GM23338 (cell line): Measurements from ENCODE around the gene RAD1.

Experiments used
- CREB1 ChIP-seq: fragments of 250-450 bp; sonication (Bioruptor Pico); IDR thresholded peaks from 2 replicates; pipeline ENCODE4 v1.5.0; 2020; ENCODE audit warnings: low read depth, mild to moderate bottlenecking, moderate library complexity
- EZH2 ChIP-seq: fragments of 200-600 bp; sonication (generic); IDR thresholded peaks from one replicate; pipeline ENCODE4 v1.8.0; 2017; ENCODE audit warnings: antibody characterized with exemption, mild to moderate bottlenecking, low read depth; ENCODE audit not compliant: unreplicated experiment
- EZH2phosphoT487 ChIP-seq: fragments of 200-600 bp; sonication (generic); IDR thresholded peaks from one replicate; pipeline ENCODE4 v1.8.1; 2018; ENCODE audit warnings: antibody characterized with exemption; ENCODE audit not compliant: unreplicated experiment
- JUNB ChIP-seq: IDR thresholded peaks from one replicate; pipeline ENCODE4 v1.6.1; 2016; ENCODE audit warnings: antibody characterized with exemption; ENCODE audit not compliant: unreplicated experiment
- NANOG ChIP-seq: IDR thresholded peaks from 2 replicates; pipeline ENCODE4 v1.6.1; 2016; ENCODE audit warnings: antibody characterized with exemption, borderline replicate concordance
- POLR2AphosphoS5 ChIP-seq: IDR thresholded peaks from 2 replicates; pipeline ENCODE4 v1.6.1; 2016; ENCODE audit warnings: antibody characterized with exemption, low read depth
- REST ChIP-seq: IDR thresholded peaks from one replicate; pipeline ENCODE4 v1.6.1; 2018; ENCODE audit warnings: antibody characterized with exemption; ENCODE audit not compliant: unreplicated experiment
- STAT1 ChIP-seq: IDR thresholded peaks from one replicate; pipeline ENCODE4 v1.6.1; 2016; ENCODE audit warnings: antibody characterized with exemption; ENCODE audit not compliant: unreplicated experiment
- ZNF114 ChIP-seq: fragments of 250-450 bp; sonication (Bioruptor Pico); IDR thresholded peaks from 2 replicates; pipeline ENCODE4 v1.5.0; 2020; ENCODE audit warnings: mild to moderate bottlenecking, moderate library complexity
- ZNF331 ChIP-seq: fragments of 250-450 bp; sonication (Bioruptor Pico); IDR thresholded peaks from 2 replicates; pipeline ENCODE4 v1.5.0; 2020; ENCODE audit warnings: low read depth, mild to moderate bottlenecking, moderate library complexity
- TF ChIP-seq, protein P1 (sequence below), 2 experiments: fragments of 200-600 bp in 1 of 2; sonication (generic) in 1 of 2; conservative IDR thresholded peaks; 2 replicates each; pipeline versions ENCODE4 v1.5.1 to v1.6.1; 2016 to 2017; ENCODE audit warnings: antibody characterized with exemption in 2 of 2, low read depth in 2 of 2, mild to moderate bottlenecking in 2 of 2, moderate library complexity in 1 of 2

GRCh38 chr5:34929720-34930461 is 14.6 kb upstream of the RAD1 start:
- TF ChIP-seq, protein P1, sequence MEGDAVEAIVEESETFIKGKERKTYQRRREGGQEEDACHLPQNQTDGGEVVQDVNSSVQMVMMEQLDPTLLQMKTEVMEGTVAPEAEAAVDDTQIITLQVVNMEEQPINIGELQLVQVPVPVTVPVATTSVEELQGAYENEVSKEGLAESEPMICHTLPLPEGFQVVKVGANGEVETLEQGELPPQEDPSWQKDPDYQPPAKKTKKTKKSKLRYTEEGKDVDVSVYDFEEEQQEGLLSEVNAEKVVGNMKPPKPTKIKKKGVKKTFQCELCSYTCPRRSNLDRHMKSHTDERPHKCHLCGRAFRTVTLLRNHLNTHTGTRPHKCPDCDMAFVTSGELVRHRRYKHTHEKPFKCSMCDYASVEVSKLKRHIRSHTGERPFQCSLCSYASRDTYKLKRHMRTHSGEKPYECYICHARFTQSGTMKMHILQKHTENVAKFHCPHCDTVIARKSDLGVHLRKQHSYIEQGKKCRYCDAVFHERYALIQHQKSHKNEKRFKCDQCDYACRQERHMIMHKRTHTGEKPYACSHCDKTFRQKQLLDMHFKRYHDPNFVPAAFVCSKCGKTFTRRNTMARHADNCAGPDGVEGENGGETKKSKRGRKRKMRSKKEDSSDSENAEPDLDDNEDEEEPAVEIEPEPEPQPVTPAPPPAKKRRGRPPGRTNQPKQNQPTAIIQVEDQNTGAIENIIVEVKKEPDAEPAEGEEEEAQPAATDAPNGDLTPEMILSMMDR (conservative IDR thresholded peaks at IDR 0.05; ENCODE audit: low read depth in 2 of 2), result no peak
- no peak for TF ChIP-seq REST
- TF ChIP-seq JUNB, result no peak
- TF ChIP-seq ZNF114 (CRISPR knock-in tag), result no peak
- TF ChIP-seq POLR2AphosphoS5, result peak; percentile 57; the same call in 1 of the 2 replicates
- TF ChIP-seq EZH2, result no peak
- TF ChIP-seq EZH2phosphoT487, result no peak
- TF ChIP-seq STAT1, result no peak
- TF ChIP-seq ZNF331, result no peak
- no peak for TF ChIP-seq NANOG
- TF ChIP-seq CREB1, result no peak
